ENCODE data around the gene ISYNA1. TPM values are rescaled to one million over a fixed set of nuclear protein-coding genes. Genes with fewer than 3 reads are reported as not detected.

Gene ISYNA1
- total and polyA plus RNA-seq, 12 donors, result 12.6 to 137 (median 20.5) TPM

GRCh38 chr19:18443831-18444230 lies 5.9 kb upstream of the ISYNA1 start:
- TF ChIP-seq CTCF (IDR thresholded peaks at IDR 0.05), result no peak
- Histone ChIP-seq H3K9me3 (no peaks in the 10 kb centered on the region), H3K4me3 (no peak overlapping the region), H3K36me3 (peaks cover 0 to 62% (median 38%) of the 10 kb centered on the region in 9 donors), H3K4me1 (peaks cover under 1 to 10% (median 3%) of the 10 kb centered on the region in 9 donors), H3K27me3 (peaks cover 0 to under 1% (median 0%) of the 10 kb centered on the region in 7 donors), H3K27ac (no peak overlapping the region)
- WGBS, 2 donors, result 89 to 94% methylated on average over 11 of the region's 11 CpGs
- ATAC-seq (no peak), DNase-seq (no peak)
- intact Hi-C loops (cut with DNase I), result loop anchor here in 3 of 10 donors (10.0 kb wide), 3 partner anchors 121 to 411 kb away; no protein-coding TSS in a partner anchor

GRCh38 chr19:18443406-18443805 lies 5.5 kb upstream of the ISYNA1 start:
- no peak for TF ChIP-seq CTCF (IDR thresholded peaks at IDR 0.05)
- peaks cover 0 to 5% (median 0%) of the 10 kb centered on the region in 7 donors for H3K27me3 ChIP-seq
- no peaks in the 10 kb centered on the region for H3K9me3 ChIP-seq
- no peak for DNase-seq
- ATAC-seq, result no peak
- peaks cover 5 to 14% (median 7%) of the 10 kb centered on the region in 9 donors for H3K4me1 ChIP-seq
- H3K36me3 ChIP-seq, result peaks cover 0 to 57% (median 33%) of the 10 kb centered on the region in 9 donors
- no peak overlapping the region for H3K4me3 ChIP-seq
- intact Hi-C loops (cut with DNase I), result loop anchor here in 3 of 10 donors (10.0 kb wide), 3 partner anchors 121 to 411 kb away; no protein-coding TSS in a partner anchor
- 94 to 96% methylated on average over 6 of the region's 6 CpGs for WGBS, 2 donors
- H3K27ac ChIP-seq, result no peak overlapping the region

- H3K27ac ChIP-seq, result no peak overlapping the region
- H3K27me3 ChIP-seq, result peaks cover 0 to 10% (median 0%) of the 10 kb centered on the region in 7 donors
- WGBS, 2 donors, result 85 to 90% methylated on average over 12 of the region's 12 CpGs
- no peak for TF ChIP-seq CTCF (IDR thresholded peaks at IDR 0.05)
- no peak overlapping the region for H3K4me3 ChIP-seq
- intact Hi-C loops (cut with DNase I), result loop anchor here in 3 of 10 donors (10.0 kb wide), 3 partner anchors 122 to 412 kb away; no protein-coding TSS in a partner anchor
- ATAC-seq, result no peak
- H3K4me1 ChIP-seq, result peaks cover 8 to 19% (median 12%) of the 10 kb centered on the region in 9 donors
- DNase-seq, result no peak
- peaks cover 0 to 53% (median 31%) of the 10 kb centered on the region in 9 donors for H3K36me3 ChIP-seq
- H3K9me3 ChIP-seq, result no peaks in the 10 kb centered on the region
These were observed 5.0 kb upstream of the ISYNA1 start for GRCh38 chr19:18442941-18443340.

- Histone ChIP-seq H3K27me3 (peaks cover 0 to 17% (median 0%) of the 10 kb centered on the region in 7 donors), H3K27ac (no peak overlapping the region), H3K4me1 (peaks cover 9 to 26% (median 19%) of the 10 kb centered on the region in 9 donors), H3K4me3 (no peak overlapping the region), H3K9me3 (no peaks in the 10 kb centered on the region), H3K36me3 (peaks cover 0 to 45% (median 31%) of the 10 kb centered on the region in 9 donors)
- TF ChIP-seq CTCF (IDR thresholded peaks at IDR 0.05), result no peak
- intact Hi-C loops (cut with DNase I), result loop anchor here in 3 of 10 donors (10.0 kb wide), 3 partner anchors 123 to 413 kb away; no protein-coding TSS in a partner anchor
- no peak for ATAC-seq
- DNase-seq, result no peak
- 87 to 90% methylated on average over 5 of the region's 5 CpGs for WGBS, 2 donors
These were observed 4.2 kb upstream of the ISYNA1 start for GRCh38 chr19:18441804-18442788.
